Activated T-helper 2 cell treated with anti-CD3 and anti-CD28 coated beads, Interferon-gamma antibody, Interleukin-2, Interleukin-4, amounts not matched to agents 10 μg/mL and 5 μg/mL and 100 μg/mL, durations not matched to agents 14 hours and 24 hours and 36 hours (primary cell): Measurements from ENCODE around the gene APOL1. TPM values are rescaled to one million over a fixed set of nuclear protein-coding genes. Genes with fewer than 3 reads are reported as not detected.
"Not testable (repeated sequence)": the region's sequence is repeated elsewhere in the genome, so short reads cannot be mapped to it uniquely, and the experiment has no call there.

Source experiments
- DNase-seq: peaks from one replicate; pipeline ENCODE4 v3.0.0; 2021; ENCODE audit warnings: low spot score
- H3K27ac Mint-ChIP-seq: one replicate; pipeline ENCODE4 v1.8.0; 2021; ENCODE audit warnings: mixed read lengths
- H3K27me3 Mint-ChIP-seq: one replicate; pipeline ENCODE4 v1.8.0; 2021; ENCODE audit warnings: low read depth, mixed read lengths
- H3K36me3 Mint-ChIP-seq: one replicate; pipeline ENCODE4 v1.8.0; 2021; ENCODE audit warnings: low read depth, mixed read lengths
- H3K4me1 Mint-ChIP-seq: one replicate; pipeline ENCODE4 v1.8.0; 2021; ENCODE audit warnings: low read depth, mixed read lengths
- H3K4me3 Mint-ChIP-seq: one replicate; pipeline ENCODE4 v1.8.0; 2021; ENCODE audit warnings: low read depth, mild to moderate bottlenecking, moderate library complexity, mixed read lengths
- H3K9me3 Mint-ChIP-seq: one replicate; pipeline ENCODE4 v1.8.0; 2021; ENCODE audit warnings: mixed read lengths
- intact Hi-C: fragments of 100-400 bp; cut with micrococcal nuclease; formaldehyde crosslinking; loops from one replicate; pipeline ENCODE4 v1.15.1; 2023
- total RNA-seq: library from RNA; stranded (reverse); gene quantifications from 2 replicates; pipeline ENCODE4 v1.2.3, GENCODE V29; 2022

Gene APOL1
- total RNA-seq, 1 donor from 2014 or later = 31.5 TPM

- H3K9me3 Mint-ChIP-seq, intact Hi-C loops: not testable (repeated sequence)
Observed at GRCh38 chr22:36271951-36272350, 19.0 kb downstream of the APOL1 start.

GRCh38 chr22:36274531-36274930 is 21.6 kb downstream of the APOL1 start:
- intact Hi-C loops = no loop called here
- H3K9me3 Mint-ChIP-seq = no peaks in the 10 kb centered on the region
- H3K36me3 Mint-ChIP-seq = peaks cover 5% of the 10 kb centered on the region
- H3K4me3 Mint-ChIP-seq = no peak overlapping the region
- peaks cover 4% of the 10 kb centered on the region for H3K4me1 Mint-ChIP-seq
- DNase-seq = no peak
- no peak overlapping the region for H3K27ac Mint-ChIP-seq
- no peaks in the 10 kb centered on the region for H3K27me3 Mint-ChIP-seq

More at GRCh38 chr22:36271951-36272350, 19.0 kb downstream of the APOL1 start:
- DNase-seq, H3K4me3 Mint-ChIP-seq, H3K27me3 Mint-ChIP-seq, H3K4me1 Mint-ChIP-seq, H3K27ac Mint-ChIP-seq, H3K36me3 Mint-ChIP-seq: not testable (repeated sequence)

GRCh38 chr22:36277482-36278291 is 24.8 kb downstream of the APOL1 start:
- no peak overlapping the region for H3K4me3 Mint-ChIP-seq
- H3K27me3 Mint-ChIP-seq = no peaks in the 10 kb centered on the region
- H3K4me1 Mint-ChIP-seq = peaks cover 4% of the 10 kb centered on the region
- intact Hi-C loops = loop anchor here (2.0 to 5.0 kb wide), 2 partner anchors 39 to 80 kb away; partner anchors contain the start of gene APOL2
- no peaks in the 10 kb centered on the region for H3K9me3 Mint-ChIP-seq
- peak; percentile 45 for DNase-seq
- H3K27ac Mint-ChIP-seq = peak overlapping the region; percentile 40
- H3K36me3 Mint-ChIP-seq = peaks cover 32% of the 10 kb centered on the region

- DNase-seq = no peak
- H3K4me3 Mint-ChIP-seq = no peak overlapping the region
- H3K27ac Mint-ChIP-seq = no peak overlapping the region
- H3K36me3 Mint-ChIP-seq = peaks cover 42% of the 10 kb centered on the region
- intact Hi-C loops = loop anchor here (5.0 kb wide), 1 partner anchor 82 kb away; no protein-coding TSS in a partner anchor
- no peaks in the 10 kb centered on the region for H3K27me3 Mint-ChIP-seq
- peaks cover 4% of the 10 kb centered on the region for H3K4me1 Mint-ChIP-seq
- no peaks in the 10 kb centered on the region for H3K9me3 Mint-ChIP-seq
Observed at GRCh38 chr22:36279219-36279666, 26.3 kb downstream of the APOL1 start.

GRCh38 chr22:36280379-36280778 is 27.4 kb downstream of the APOL1 start:
- Mint-ChIP-seq H3K27ac (no peak overlapping the region), H3K9me3 (no peaks in the 10 kb centered on the region), H3K27me3 (no peaks in the 10 kb centered on the region), H3K4me1 (peaks cover 4% of the 10 kb centered on the region), H3K4me3 (no peak overlapping the region), H3K36me3 (peaks cover 53% of the 10 kb centered on the region)
- intact Hi-C loops = no loop called here
- no peak for DNase-seq

GRCh38 chr22:36281781-36282327 is 28.9 kb downstream of the APOL1 start:
- intact Hi-C loops = no loop called here
- H3K36me3 Mint-ChIP-seq = peaks cover 64% of the 10 kb centered on the region
- H3K27me3 Mint-ChIP-seq = no peaks in the 10 kb centered on the region
- no peak for DNase-seq
- H3K27ac Mint-ChIP-seq = no peak overlapping the region
- no peaks in the 10 kb centered on the region for H3K9me3 Mint-ChIP-seq
- H3K4me1 Mint-ChIP-seq = peaks cover 5% of the 10 kb centered on the region
- H3K4me3 Mint-ChIP-seq = no peak overlapping the region

GRCh38 chr22:36282328-36282831 is 29.4 kb downstream of the APOL1 start:
- Mint-ChIP-seq H3K36me3 (peaks cover 70% of the 10 kb centered on the region), H3K27ac (no peak overlapping the region)

GRCh38 chr22:36284171-36284571 is 31.2 kb downstream of the APOL1 start:
- intact Hi-C loops = no loop called here
- H3K27me3 Mint-ChIP-seq = no peaks in the 10 kb centered on the region
- no peak overlapping the region for H3K4me3 Mint-ChIP-seq
- no peak for DNase-seq
- H3K9me3 Mint-ChIP-seq = no peaks in the 10 kb centered on the region
- H3K27ac Mint-ChIP-seq = no peak overlapping the region
- peaks cover 86% of the 10 kb centered on the region for H3K36me3 Mint-ChIP-seq
- peaks cover 8% of the 10 kb centered on the region for H3K4me1 Mint-ChIP-seq

More at GRCh38 chr22:36282328-36282831, 29.4 kb downstream of the APOL1 start:
- no peaks in the 10 kb centered on the region for H3K9me3 Mint-ChIP-seq
- no peak overlapping the region for H3K4me3 Mint-ChIP-seq
- intact Hi-C loops = no loop called here
- peaks cover 6% of the 10 kb centered on the region for H3K4me1 Mint-ChIP-seq
- no peak for DNase-seq
- H3K27me3 Mint-ChIP-seq = no peaks in the 10 kb centered on the region

GRCh38 chr22:36285017-36285416 is 32.1 kb downstream of the APOL1 start:
- intact Hi-C loops = no loop called here
- DNase-seq = no peak
- peaks cover 15% of the 10 kb centered on the region for H3K4me1 Mint-ChIP-seq
- H3K36me3 Mint-ChIP-seq = peaks cover 87% of the 10 kb centered on the region
- H3K4me3 Mint-ChIP-seq = no peak overlapping the region
- no peak overlapping the region for H3K27ac Mint-ChIP-seq
- no peaks in the 10 kb centered on the region for H3K9me3 Mint-ChIP-seq
- H3K27me3 Mint-ChIP-seq = no peaks in the 10 kb centered on the region

GRCh38 chr22:36285545-36285944 is 32.6 kb downstream of the APOL1 start:
- H3K36me3 Mint-ChIP-seq = peaks cover 85% of the 10 kb centered on the region
- H3K4me1 Mint-ChIP-seq = peaks cover 16% of the 10 kb centered on the region

GRCh38 chr22:36286096-36286957 is 33.4 kb downstream of the APOL1 start:
- Mint-ChIP-seq H3K4me3 (no peak overlapping the region), H3K27ac (peak overlapping the region; percentile 52), H3K9me3 (no peaks in the 10 kb centered on the region), H3K4me1 (peaks cover 17% of the 10 kb centered on the region), H3K36me3 (peaks cover 84% of the 10 kb centered on the region), H3K27me3 (no peaks in the 10 kb centered on the region)
- intact Hi-C loops = no loop called here
- peak; percentile 56 for DNase-seq

More at GRCh38 chr22:36285545-36285944, 32.6 kb downstream of the APOL1 start:
- Mint-ChIP-seq H3K9me3 (no peaks in the 10 kb centered on the region), H3K4me3 (no peak overlapping the region), H3K27ac (no peak overlapping the region), H3K27me3 (no peaks in the 10 kb centered on the region)
- no peak for DNase-seq
- intact Hi-C loops = no loop called here

- H3K4me3 Mint-ChIP-seq = no peak overlapping the region
- H3K27me3 Mint-ChIP-seq = no peaks in the 10 kb centered on the region
- H3K4me1 Mint-ChIP-seq = peaks cover 26% of the 10 kb centered on the region
- intact Hi-C loops = no loop called here
- H3K36me3 Mint-ChIP-seq = peaks cover 86% of the 10 kb centered on the region
- no peak for DNase-seq
- H3K9me3 Mint-ChIP-seq = no peaks in the 10 kb centered on the region
- H3K27ac Mint-ChIP-seq = no peak overlapping the region
Observed at GRCh38 chr22:36287881-36288515, 35.1 kb downstream of the APOL1 start.
